Gastrocnemius medialis (tissue), 4 donors: ENCODE data around the gene TGFBR3L.

Experiments used
- POLR2A ChIP-seq, 2 donors: fragments of 450-650 bp; IDR thresholded peaks; one replicate each; pipeline ENCODE4 v1.6.1; 2017; ENCODE audit warnings: antibody characterized with exemption in 2 of 2, mild to moderate bottlenecking in 2 of 2, moderate library complexity in 2 of 2
- TF ChIP-seq, protein P1 (sequence below), 5 experiments: fragments of 450-650 bp in 3 of 5; fragments of 200-600 bp in 2 of 5; sonication (generic) in 2 of 5; IDR thresholded peaks in 4 of 5; conservative IDR thresholded peaks in 1 of 5; 1 replicate in 4 of 5; 2 replicates in 1 of 5; pipeline ENCODE4 v1.5.1; 2016 to 2019; ENCODE audit warnings: antibody characterized with exemption in 5 of 5, mild to moderate bottlenecking in 3 of 5, moderate library complexity in 3 of 5

DNA sequence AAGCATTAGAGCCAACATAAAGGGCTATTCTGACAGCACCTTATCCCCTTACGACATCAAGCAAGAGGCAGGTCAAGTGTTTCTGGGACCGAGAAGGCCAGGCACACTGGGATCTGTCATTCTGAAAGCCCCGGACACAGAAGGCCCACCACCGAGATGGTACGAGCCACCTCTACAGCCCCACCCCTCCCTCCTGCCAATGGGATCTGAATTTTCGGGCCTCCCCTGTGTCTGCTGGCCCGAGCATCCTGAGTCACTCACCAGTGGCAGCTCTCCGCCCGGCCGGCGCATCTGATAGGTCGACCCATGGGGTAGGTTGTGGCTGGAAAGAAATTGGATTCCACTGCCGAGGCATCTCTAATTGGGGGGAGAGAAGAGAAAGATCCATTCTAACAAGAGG lies 26.2 kb downstream of the TGFBR3L start:
- TF ChIP-seq, protein P1, sequence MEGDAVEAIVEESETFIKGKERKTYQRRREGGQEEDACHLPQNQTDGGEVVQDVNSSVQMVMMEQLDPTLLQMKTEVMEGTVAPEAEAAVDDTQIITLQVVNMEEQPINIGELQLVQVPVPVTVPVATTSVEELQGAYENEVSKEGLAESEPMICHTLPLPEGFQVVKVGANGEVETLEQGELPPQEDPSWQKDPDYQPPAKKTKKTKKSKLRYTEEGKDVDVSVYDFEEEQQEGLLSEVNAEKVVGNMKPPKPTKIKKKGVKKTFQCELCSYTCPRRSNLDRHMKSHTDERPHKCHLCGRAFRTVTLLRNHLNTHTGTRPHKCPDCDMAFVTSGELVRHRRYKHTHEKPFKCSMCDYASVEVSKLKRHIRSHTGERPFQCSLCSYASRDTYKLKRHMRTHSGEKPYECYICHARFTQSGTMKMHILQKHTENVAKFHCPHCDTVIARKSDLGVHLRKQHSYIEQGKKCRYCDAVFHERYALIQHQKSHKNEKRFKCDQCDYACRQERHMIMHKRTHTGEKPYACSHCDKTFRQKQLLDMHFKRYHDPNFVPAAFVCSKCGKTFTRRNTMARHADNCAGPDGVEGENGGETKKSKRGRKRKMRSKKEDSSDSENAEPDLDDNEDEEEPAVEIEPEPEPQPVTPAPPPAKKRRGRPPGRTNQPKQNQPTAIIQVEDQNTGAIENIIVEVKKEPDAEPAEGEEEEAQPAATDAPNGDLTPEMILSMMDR (IDR thresholded peaks at IDR 0.05 in 4 of 5, conservative IDR thresholded peaks at IDR 0.05 in 1 of 5) = no peak
- TF ChIP-seq POLR2A (IDR thresholded peaks at IDR 0.05) = no peak
